Measurements from ENCODE around the gene NRIP2. TPM values are rescaled to one million over a fixed set of nuclear protein-coding genes. Genes with fewer than 3 reads are reported as not detected.

NRIP2 gene
- polyA plus RNA-seq, 1 donor from 2014 or later, result not detected

GRCh38 chr12:2851931-2852330 lies 17.1 kb upstream of the NRIP2 start:
- H3K36me3 ChIP-seq (ENCODE audit: insufficient read depth, low read length), result no peaks in the 10 kb centered on the region
- H3K4me2 ChIP-seq (ENCODE audit: low read length), result no peak overlapping the region
- no peak for TF ChIP-seq REST (IDR thresholded peaks at IDR 0.05; ENCODE audit: borderline replicate concordance)
- TF ChIP-seq POLR2AphosphoS5 (IDR thresholded peaks at IDR 0.05), result no peak
- TF ChIP-seq MXI1 (conservative IDR thresholded peaks at IDR 0.05; ENCODE audit: poor library complexity, severe bottlenecking), result no peak
- TF ChIP-seq TAF1 (IDR thresholded peaks at IDR 0.05; ENCODE audit: low read depth), result no peak
- TF ChIP-seq, protein P1, sequence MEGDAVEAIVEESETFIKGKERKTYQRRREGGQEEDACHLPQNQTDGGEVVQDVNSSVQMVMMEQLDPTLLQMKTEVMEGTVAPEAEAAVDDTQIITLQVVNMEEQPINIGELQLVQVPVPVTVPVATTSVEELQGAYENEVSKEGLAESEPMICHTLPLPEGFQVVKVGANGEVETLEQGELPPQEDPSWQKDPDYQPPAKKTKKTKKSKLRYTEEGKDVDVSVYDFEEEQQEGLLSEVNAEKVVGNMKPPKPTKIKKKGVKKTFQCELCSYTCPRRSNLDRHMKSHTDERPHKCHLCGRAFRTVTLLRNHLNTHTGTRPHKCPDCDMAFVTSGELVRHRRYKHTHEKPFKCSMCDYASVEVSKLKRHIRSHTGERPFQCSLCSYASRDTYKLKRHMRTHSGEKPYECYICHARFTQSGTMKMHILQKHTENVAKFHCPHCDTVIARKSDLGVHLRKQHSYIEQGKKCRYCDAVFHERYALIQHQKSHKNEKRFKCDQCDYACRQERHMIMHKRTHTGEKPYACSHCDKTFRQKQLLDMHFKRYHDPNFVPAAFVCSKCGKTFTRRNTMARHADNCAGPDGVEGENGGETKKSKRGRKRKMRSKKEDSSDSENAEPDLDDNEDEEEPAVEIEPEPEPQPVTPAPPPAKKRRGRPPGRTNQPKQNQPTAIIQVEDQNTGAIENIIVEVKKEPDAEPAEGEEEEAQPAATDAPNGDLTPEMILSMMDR (IDR thresholded peaks at IDR 0.05; ENCODE audit: poor library complexity, severe bottlenecking), result no peak
- TF ChIP-seq SMC3 (conservative IDR thresholded peaks at IDR 0.05; ENCODE audit: poor library complexity), result no peak
- no peak for TF ChIP-seq RAD21 (conservative IDR thresholded peaks at IDR 0.05)
- no peak for TF ChIP-seq EP300 (conservative IDR thresholded peaks at IDR 0.05; ENCODE audit: poor library complexity, severe bottlenecking)
- no peak for TF ChIP-seq EZH2 (IDR thresholded peaks at IDR 0.05; ENCODE audit: borderline replicate concordance, insufficient read depth, low read length, poor library complexity, severe bottlenecking)
- no peak overlapping the region for H2AFZ ChIP-seq (ENCODE audit: low read depth, low read length)
- H3F3A ChIP-seq (ENCODE audit: insufficient read depth, low read length, poor library complexity, severe bottlenecking), result no peaks in the 10 kb centered on the region
- H3K9me2 ChIP-seq (ENCODE audit: insufficient read depth, low read length), result no peaks in the 10 kb centered on the region
- no peak overlapping the region for H3K4me3 ChIP-seq (ENCODE audit: low read length)
- no peaks in the 10 kb centered on the region for H3K9me3 ChIP-seq (ENCODE audit: low read length)
- H4K20me1 ChIP-seq (ENCODE audit: insufficient read depth), result no peaks in the 10 kb centered on the region
- H3K27me3 ChIP-seq (ENCODE audit: insufficient read depth, low read depth, low read length), result no peaks in the 10 kb centered on the region
- no peak overlapping the region for H3K9ac ChIP-seq (ENCODE audit: low read length)
- H3K79me2 ChIP-seq (replicated peaks; ENCODE audit: insufficient read depth, low read length), result no peaks in the 10 kb centered on the region
- H3K27ac ChIP-seq (ENCODE audit: low read length), result no peak overlapping the region

GRCh38 chr12:2845280-2845679 lies 10.4 kb upstream of the NRIP2 start:
- Histone ChIP-seq H3K27me3 (ENCODE audit: insufficient read depth, low read depth, low read length) (no peaks in the 10 kb centered on the region), H2AFZ (ENCODE audit: low read depth, low read length) (no peak overlapping the region), H3K4me3 (ENCODE audit: low read length) (no peak overlapping the region), H3F3A (ENCODE audit: insufficient read depth, low read length, poor library complexity, severe bottlenecking) (no peaks in the 10 kb centered on the region), H3K9me3 (ENCODE audit: low read length) (no peaks in the 10 kb centered on the region), H3K36me3 (ENCODE audit: insufficient read depth, low read length) (no peaks in the 10 kb centered on the region), H4K20me1 (ENCODE audit: insufficient read depth) (no peaks in the 10 kb centered on the region), H3K9ac (ENCODE audit: low read length) (no peak overlapping the region), H3K27ac (ENCODE audit: low read length) (no peak overlapping the region), H3K79me2 (replicated peaks; ENCODE audit: insufficient read depth, low read length) (no peaks in the 10 kb centered on the region), H3K4me2 (ENCODE audit: low read length) (no peak overlapping the region), H3K9me2 (ENCODE audit: insufficient read depth, low read length) (no peaks in the 10 kb centered on the region)
- no peak for TF ChIP-seq EZH2 (IDR thresholded peaks at IDR 0.05; ENCODE audit: borderline replicate concordance, insufficient read depth, low read length, poor library complexity, severe bottlenecking)
- no peak for TF ChIP-seq POLR2AphosphoS5 (IDR thresholded peaks at IDR 0.05)
- TF ChIP-seq MXI1 (conservative IDR thresholded peaks at IDR 0.05; ENCODE audit: poor library complexity, severe bottlenecking), result no peak
- no peak for TF ChIP-seq RAD21 (conservative IDR thresholded peaks at IDR 0.05)
- TF ChIP-seq REST (IDR thresholded peaks at IDR 0.05; ENCODE audit: borderline replicate concordance), result no peak
- TF ChIP-seq, protein P1 (IDR thresholded peaks at IDR 0.05; ENCODE audit: poor library complexity, severe bottlenecking), result no peak
- no peak for TF ChIP-seq EP300 (conservative IDR thresholded peaks at IDR 0.05; ENCODE audit: poor library complexity, severe bottlenecking)
- no peak for TF ChIP-seq SMC3 (conservative IDR thresholded peaks at IDR 0.05; ENCODE audit: poor library complexity)
- TF ChIP-seq TAF1 (IDR thresholded peaks at IDR 0.05; ENCODE audit: low read depth), result no peak
